Osteoblast (primary cell): ENCODE results near the gene LGSN. TPM values are rescaled to one million over a fixed set of nuclear protein-coding genes. Genes with fewer than 3 reads are reported as not detected.

ENCODE experiments used
- DNase-seq: peaks from one replicate; pipeline ENCODE4 v3.0.0; 2011; ENCODE audit warnings: low spot score, mixed read lengths; ENCODE audit not compliant: insufficient read length; ENCODE audit errors: missing footprints
- H2AFZ ChIP-seq: 2 replicates; pipeline ENCODE4 v1.6.0; 2011; ENCODE audit warnings: mild to moderate bottlenecking, low read length
- H3K27ac ChIP-seq: 2 replicates; pipeline ENCODE4 v1.5.1; 2011; ENCODE audit warnings: mild to moderate bottlenecking, low read depth, low read length, moderate library complexity
- H3K27me3 ChIP-seq: 2 replicates; pipeline ENCODE4 v1.6.0; 2012; ENCODE audit warnings: mild to moderate bottlenecking, control low read depth, inconsistent platforms, low read length, moderate library complexity; ENCODE audit not compliant: insufficient read depth
- H3K36me3 ChIP-seq: 2 replicates; pipeline ENCODE4 v1.5.1; 2011; ENCODE audit warnings: mild to moderate bottlenecking, low read length, control low read depth, moderate library complexity; ENCODE audit not compliant: insufficient read depth
- H3K4me1 ChIP-seq: 2 replicates; pipeline ENCODE4 v1.5.1; 2011; ENCODE audit warnings: mild to moderate bottlenecking, low read length, control low read depth, moderate library complexity; ENCODE audit not compliant: insufficient read depth
- H3K4me2 ChIP-seq: 2 replicates; pipeline ENCODE4 v1.6.0; 2011; ENCODE audit warnings: mild to moderate bottlenecking, low read length; ENCODE audit not compliant: insufficient read depth
- H3K4me3 ChIP-seq: fragments of 200-600 bp; sonication (generic); 3 replicates; pipeline ENCODE4 v1.5.1; 2012; ENCODE audit warnings: mild to moderate bottlenecking, low read length, inconsistent platforms; ENCODE audit not compliant: insufficient read depth
- H3K79me2 ChIP-seq: 2 replicates; pipeline ENCODE4 v1.6.0; 2012; ENCODE audit warnings: mild to moderate bottlenecking, low read length, control low read depth, inconsistent platforms; ENCODE audit not compliant: insufficient read depth
- H3K9me3 ChIP-seq: 2 replicates; pipeline ENCODE4 v1.5.1; 2011; ENCODE audit warnings: low read depth, low read length, control low read depth
- H4K20me1 ChIP-seq: 2 replicates; pipeline ENCODE4 v1.6.0; 2012; ENCODE audit warnings: mild to moderate bottlenecking, low read length, control low read depth; ENCODE audit not compliant: insufficient read depth
- CTCF ChIP-seq: IDR thresholded peaks from 2 replicates; pipeline ENCODE4 v1.5.1; 2011; ENCODE audit warnings: mild to moderate bottlenecking, low read depth, low read length, moderate library complexity; ENCODE audit errors: extremely low read depth
- total RNA-seq: library from RNA; depleted of rRNA; stranded (reverse); fragments of >200 nt; gene quantifications from 2 replicates; pipeline ENCODE4 v1.2.3, GENCODE V29; 2012

Gene LGSN
- total RNA-seq, 1 donor: not detected

GRCh38 chr6:63268574-63268973 is 51.2 kb downstream of the LGSN start:
- no peaks in the 10 kb centered on the region for H4K20me1 ChIP-seq
- H3K79me2 ChIP-seq: no peaks in the 10 kb centered on the region
- H3K27me3 ChIP-seq: no peaks in the 10 kb centered on the region
- H3K9me3 ChIP-seq: no peaks in the 10 kb centered on the region
- H3K36me3 ChIP-seq: no peaks in the 10 kb centered on the region
- H3K4me2 ChIP-seq: no peak overlapping the region
- no peak for DNase-seq
- no peak for TF ChIP-seq CTCF
- no peaks in the 10 kb centered on the region for H3K4me1 ChIP-seq
- no peak overlapping the region for H3K27ac ChIP-seq
- no peak overlapping the region for H3K4me3 ChIP-seq
- no peak overlapping the region for H2AFZ ChIP-seq

- H3K4me3 ChIP-seq: no peak overlapping the region
- H3K36me3 ChIP-seq: no peaks in the 10 kb centered on the region
- no peak overlapping the region for H3K27ac ChIP-seq
- no peak for TF ChIP-seq CTCF
- H3K27me3 ChIP-seq: no peaks in the 10 kb centered on the region
- H4K20me1 ChIP-seq: no peaks in the 10 kb centered on the region
- no peaks in the 10 kb centered on the region for H3K9me3 ChIP-seq
- no peak overlapping the region for H3K4me2 ChIP-seq
- DNase-seq: no peak
- no peaks in the 10 kb centered on the region for H3K79me2 ChIP-seq
- H3K4me1 ChIP-seq: no peaks in the 10 kb centered on the region
- no peak overlapping the region for H2AFZ ChIP-seq
Measured at GRCh38 chr6:63267828-63268227, 52.0 kb downstream of the LGSN start.

- H3K4me1 ChIP-seq: no peaks in the 10 kb centered on the region
- H4K20me1 ChIP-seq: no peaks in the 10 kb centered on the region
- H3K4me2 ChIP-seq: no peak overlapping the region
- H3K36me3 ChIP-seq: no peaks in the 10 kb centered on the region
- no peaks in the 10 kb centered on the region for H3K9me3 ChIP-seq
- no peaks in the 10 kb centered on the region for H3K27me3 ChIP-seq
- no peaks in the 10 kb centered on the region for H3K79me2 ChIP-seq
- no peak overlapping the region for H3K4me3 ChIP-seq
- no peak for DNase-seq
- no peak for TF ChIP-seq CTCF
- H2AFZ ChIP-seq: no peak overlapping the region
- no peak overlapping the region for H3K27ac ChIP-seq
Measured at GRCh38 chr6:63267046-63267445, 52.7 kb downstream of the LGSN start.

GRCh38 chr6:63263444-63263843 is 56.3 kb downstream of the LGSN start:
- Histone ChIP-seq H3K9me3 (no peaks in the 10 kb centered on the region), H4K20me1 (no peaks in the 10 kb centered on the region), H3K4me3 (no peak overlapping the region), H2AFZ (no peak overlapping the region), H3K79me2 (no peaks in the 10 kb centered on the region), H3K27ac (no peak overlapping the region), H3K4me2 (no peak overlapping the region), H3K4me1 (no peaks in the 10 kb centered on the region), H3K27me3 (no peaks in the 10 kb centered on the region), H3K36me3 (no peaks in the 10 kb centered on the region)
- no peak for TF ChIP-seq CTCF
- no peak for DNase-seq
